Midbrain (tissue), 1 donor: ENCODE data around the gene TMEM44.
"Not testable (repeated sequence)": the region's sequence is repeated elsewhere in the genome, so short reads cannot be mapped to it uniquely, and the experiment has no call there.

Source experiments
- DNase-seq: peaks from one replicate; lab custom pipeline; 2025; lab: John Stamatoyannopoulos, UW

TMEM44 gene

DNA sequence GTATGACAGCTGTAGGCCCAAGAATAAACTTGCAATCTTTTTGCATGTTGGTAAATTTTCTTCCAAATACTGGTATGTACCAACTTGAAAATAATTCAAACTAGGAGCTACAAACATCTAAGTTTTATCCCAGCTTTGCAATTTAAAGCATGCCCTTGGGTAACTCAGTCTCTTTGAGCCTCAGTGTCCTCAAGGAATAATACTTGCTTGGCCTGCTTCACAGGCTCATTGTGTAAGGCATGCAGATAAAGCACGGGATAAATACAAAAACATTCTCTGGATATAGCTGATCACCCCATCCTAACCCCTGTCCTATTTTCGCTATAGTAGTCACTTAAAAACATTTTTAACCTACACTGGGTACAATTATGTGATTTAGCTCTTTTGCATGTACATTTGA is 9.6 kb upstream of the TMEM44 start:
- no peak for DNase-seq

DNA sequence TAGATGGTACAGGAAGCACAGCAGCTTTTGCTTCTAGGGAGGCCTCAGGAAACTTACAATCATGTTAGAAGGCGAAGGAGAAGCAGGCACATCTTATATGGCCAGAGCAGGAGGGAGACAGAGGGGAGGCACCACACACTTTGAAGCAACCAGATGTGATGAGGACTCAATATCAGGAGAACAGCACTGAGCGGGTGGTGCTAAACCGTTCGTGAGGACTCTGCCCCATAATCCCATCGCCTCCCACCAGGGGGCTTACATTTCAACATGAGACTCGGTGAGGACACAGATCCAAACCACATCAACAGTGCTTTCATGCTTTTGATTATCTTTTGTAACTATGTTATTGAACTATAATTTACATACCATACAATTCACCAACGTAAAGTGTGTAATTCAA is 7.6 kb upstream of the TMEM44 start:
- DNase-seq: no peak

DNA sequence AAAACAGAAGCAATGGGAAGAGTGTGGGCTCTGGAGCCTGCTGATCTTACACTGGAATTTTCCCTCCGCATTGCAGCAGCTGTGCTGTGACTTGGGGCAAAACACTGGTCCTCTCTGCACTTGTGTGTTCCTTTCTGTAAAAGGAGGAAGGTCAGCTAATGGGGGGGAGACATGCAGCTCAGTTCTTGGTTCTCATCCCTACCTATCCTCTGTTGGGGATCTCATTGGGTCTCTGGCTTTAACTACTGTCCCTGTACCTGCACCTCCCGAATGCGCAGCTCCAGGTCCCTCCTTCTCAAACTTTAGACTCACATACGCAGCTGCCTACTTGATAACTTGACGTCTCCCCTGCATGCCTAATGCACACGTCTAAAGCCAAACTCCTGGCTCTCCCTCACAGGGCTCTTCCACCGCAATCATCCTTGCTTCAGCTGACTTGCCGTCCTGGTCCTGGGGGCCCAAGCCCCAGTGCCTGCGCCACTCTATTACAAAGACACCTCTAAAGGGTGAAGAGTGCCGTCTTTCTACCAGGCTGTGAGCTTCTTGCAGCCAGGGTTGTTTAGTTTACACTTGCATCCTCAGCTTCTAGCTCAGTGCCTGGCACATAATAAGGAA is 5.9 kb upstream of the TMEM44 start:
- no peak for DNase-seq

DNA sequence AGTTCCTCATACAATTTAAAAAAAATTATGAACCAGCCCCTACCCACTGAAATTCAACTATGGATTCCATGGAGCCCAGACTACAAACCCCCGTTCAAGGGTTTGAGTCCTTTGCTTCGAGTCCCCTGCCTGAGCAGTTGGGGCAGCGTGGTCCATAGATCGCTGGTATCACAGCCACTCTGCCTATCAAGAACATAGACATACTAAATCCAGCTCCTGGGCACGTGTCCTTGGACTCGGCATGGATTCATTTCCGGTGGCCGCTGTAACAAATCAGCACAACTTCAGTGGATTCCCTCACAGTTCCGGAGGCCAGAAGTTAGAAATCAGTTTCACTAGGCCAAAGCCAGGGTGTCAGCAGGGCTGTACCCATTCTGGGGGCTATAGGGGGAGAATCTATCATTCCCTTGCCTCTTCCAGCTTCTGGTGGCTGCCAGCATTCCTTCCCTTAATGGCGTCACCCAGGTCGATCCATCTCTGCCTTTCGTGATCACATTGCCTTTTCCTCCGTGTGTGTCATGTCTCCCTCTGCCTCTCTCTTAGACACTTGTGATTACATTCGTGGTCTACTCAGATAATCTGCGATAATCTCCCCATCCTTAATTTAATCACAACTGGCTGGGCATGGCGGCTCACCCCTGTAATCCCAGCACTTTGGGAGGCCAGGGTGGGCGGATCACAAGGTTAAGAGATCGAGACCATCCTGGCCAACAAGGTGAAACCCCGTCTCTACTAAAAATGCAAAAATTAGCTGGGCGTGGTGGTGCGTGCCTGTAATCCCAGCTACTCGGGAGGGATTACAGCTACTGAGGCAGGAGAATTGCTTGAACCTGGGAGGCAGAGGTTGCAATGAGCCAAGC is 4.6 kb upstream of the TMEM44 start:
- DNase-seq: no peak

DNA sequence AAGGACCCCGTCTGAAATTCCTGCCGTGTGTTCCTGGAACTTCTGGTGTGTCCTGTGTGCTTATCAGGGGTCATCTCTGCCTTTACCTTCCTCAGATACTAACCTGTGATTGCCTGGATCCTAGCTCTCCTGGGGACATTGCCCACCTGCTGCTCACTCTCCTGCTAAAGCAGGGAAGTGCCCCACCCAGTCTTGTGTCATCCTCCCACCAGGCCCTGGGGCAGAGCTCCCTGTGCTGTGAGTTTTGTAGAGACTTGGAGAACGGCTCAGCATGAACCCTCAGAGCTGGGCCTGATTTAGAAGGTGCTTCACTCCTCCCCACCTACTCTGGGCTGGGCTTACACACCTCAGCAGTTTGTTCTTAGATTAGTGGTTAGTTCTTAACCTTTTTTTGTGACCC is 3.8 kb upstream of the TMEM44 start:
- DNase-seq: no peak

DNA sequence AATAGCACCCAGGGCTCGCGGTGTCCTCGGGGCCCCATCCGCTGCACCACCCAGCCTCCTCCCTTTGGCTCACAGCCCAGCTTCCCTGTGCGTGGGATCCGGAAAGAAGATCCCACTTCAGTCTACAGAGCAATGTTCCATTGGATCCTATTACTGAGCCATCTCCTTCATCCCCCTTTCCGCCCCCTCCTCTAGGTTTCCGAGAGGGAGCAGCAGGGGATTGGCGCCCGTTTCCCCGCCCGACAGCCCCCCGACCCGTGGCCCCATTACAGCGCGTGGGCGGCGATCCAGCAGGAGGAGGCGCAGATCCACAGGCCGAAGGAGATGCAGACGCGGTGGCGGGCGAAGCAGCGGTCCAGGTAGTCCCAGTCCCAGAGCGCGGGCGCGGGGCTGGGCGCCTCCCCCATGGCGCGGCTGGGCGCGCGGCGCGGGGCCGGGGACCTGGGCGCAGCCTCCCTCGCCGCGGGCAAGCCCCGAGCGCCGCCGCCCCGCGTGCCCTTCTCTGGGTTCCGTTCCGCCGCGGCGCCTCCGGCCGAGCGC is 340 bp downstream of the TMEM44 start:
- DNase-seq: no peak

DNA sequence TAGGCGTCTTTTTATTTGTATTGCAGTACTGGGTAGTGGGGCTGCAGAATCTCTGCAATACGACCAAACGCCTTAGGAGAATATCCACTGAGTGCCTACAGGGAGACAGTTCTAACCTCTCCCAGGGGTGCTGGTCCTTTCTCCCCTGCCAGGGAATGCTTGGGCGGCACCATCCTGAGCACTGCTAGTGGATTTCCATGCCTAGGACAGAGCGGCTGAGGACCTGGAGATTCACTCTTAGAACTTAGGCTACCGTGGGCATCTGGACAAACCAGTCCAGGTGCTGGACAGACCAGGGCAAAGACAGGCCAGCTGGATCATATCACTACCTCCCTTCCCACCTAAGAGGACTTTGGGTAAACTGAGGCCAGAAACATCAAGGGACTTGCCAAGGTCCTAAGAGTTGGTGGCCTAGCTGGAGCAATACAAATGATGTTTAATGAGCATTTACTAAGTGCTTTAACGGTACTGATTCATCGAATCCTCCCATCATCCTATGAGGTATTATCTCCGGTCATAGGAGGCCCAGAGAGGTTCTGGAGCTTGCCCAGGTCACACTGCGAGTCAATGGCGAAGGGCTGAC is 902 bp downstream of the TMEM44 start:
- DNase-seq: no peak

DNA sequence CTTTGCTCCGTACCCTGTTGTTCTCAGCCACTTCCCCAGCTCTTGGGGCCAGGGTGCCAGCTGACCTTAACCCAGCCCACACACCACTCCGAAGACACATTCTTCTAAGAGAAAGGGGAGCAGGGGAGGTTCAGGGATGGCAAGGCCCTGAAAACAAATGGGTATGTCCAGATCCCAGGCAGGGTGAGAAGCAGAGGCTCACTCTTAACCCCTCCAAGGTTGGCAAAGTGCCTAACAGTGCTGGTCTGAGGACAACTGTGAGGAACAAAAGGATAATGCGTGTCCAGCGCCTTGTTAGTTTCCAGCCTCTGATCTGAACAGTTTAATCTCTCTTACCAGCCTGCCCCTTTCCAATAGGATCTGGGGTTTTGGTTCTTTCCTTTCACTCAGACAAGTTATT is 1.5 kb downstream of the TMEM44 start:
- DNase-seq: no peak

DNA sequence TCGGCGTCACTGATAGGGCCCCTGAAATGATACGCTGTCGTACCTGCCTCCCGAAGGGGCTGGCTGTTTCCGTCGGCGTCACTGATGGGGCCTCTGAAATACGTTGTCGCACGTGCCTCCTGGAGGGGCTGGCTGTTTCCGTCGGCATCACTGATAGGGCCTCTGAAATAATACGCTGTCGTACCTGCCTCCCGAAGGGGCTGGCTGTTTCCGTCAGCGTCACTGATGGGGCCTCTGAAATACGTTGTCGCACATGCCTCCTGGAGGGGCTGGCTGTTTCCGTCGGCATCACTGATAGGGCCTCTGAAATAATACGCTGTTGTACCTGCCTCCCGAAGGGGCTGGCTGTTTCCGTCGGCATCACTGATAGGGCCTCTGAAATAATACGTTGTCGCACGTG is 2.5 kb downstream of the TMEM44 start:
- not testable (repeated sequence) for DNase-seq

DNA sequence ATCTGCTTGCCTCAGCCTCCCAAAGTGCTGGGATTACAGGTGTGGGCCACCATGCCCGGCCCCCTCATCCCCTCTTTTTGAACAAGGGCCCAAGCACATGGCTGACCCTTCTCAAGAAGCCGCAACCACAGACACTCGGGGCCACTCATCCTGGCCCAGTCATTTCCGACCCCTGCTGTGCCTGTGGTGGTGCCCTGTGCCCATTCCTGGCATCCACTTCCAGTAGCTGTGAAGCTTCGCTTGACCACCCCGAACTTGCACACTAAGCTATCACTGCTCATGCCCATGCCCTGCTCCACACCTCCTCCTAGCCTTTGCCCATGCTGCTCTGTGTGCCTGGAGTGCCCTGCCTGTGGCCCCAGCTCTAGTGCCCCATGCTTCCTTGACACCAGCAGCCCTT is 8.3 kb downstream of the TMEM44 start:
- no peak for DNase-seq

DNA sequence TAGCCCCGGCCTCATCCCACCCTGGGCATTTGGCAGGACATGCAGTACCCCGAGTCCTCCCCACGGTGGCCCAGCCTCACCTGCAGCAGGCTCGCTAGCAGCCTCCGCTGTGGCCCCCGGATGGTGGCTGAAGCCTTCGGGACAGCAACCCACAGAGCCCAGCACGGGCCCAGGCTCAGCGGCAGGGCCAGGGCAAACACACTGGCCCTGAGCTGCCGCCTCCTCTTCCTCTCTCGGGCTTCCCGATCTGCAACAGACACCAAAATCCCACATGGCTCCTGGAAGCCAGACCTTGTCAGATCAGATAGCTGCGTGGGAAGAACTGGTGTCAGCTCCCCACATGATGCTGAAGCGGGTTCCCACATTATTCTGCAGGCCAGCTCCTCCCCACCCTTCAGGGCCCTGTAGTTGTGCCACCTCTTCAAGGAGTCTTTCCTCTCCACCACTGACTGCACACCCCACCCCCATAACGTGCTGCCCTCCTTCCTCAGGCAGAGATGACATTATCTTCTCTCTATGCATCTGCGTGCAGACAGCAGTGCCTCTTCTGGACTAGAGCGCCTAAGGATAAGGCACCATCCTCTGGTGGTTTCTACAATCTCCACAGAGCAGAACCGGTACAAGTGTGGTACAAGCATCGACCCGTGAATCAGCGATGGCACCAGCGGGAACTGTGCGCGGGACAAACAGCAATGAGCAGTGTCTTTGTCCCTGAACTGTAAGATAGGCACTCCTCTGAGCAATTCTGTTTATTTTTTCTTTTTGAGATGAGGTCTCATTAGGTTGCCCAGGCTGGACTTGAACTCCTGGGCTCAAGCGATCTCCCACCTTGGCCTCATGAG is 9.5 kb downstream of the TMEM44 start:
- no peak for DNase-seq

DNA sequence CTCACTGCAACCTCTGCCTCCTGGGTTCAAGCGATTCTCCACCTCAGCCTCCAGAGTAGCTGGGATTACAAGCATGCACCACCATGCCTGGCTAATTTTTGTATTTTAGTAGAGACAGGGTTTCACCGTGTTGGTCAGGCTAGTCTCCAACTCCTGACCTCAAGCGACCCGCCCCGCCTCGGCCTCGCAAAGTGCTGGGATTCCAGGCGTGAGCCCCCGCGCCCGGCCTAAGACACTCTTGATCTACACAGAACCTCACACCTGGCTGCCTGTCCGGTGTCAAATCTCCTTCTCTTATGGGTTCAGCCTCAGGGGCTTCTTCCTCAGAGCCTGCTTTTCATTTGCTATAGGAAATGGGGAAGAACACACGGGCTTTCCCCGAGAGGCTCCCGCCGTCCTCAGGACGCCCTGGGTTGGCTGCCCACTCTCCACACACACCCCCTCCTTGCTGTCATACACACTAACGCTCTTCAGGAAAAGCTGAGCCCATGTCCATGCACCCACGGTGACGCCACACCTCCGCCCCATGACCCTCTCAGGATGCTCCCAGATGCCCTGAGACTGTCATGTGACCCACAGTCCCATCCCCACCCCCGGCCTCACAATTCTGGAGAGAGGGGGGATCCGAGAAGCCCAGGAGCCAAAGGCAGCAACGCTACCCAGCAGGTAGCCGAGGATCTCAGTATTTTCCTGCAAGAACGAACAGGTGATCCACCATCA is 10.4 kb downstream of the TMEM44 start:
- DNase-seq: no peak

DNA sequence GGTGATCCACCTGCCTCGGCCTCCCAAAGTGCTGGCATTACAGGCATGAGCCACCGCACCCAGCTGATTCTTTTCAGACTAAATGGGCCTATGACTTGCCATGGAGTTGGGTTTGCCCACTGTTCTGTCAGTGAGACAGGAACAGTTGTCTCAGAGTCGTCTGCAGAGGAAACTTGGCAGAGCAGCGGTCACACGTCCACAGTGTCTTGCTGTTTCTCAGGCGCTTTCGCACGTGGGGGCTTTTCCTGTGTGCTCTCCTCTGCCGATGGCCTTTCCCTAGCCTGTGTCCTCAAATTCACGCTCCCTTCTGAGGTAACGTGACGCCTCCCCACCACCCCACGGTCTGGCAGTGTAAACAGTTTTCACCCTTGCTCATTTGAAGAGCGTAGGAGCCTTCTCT is 11.3 kb downstream of the TMEM44 start:
- no peak for DNase-seq

DNA sequence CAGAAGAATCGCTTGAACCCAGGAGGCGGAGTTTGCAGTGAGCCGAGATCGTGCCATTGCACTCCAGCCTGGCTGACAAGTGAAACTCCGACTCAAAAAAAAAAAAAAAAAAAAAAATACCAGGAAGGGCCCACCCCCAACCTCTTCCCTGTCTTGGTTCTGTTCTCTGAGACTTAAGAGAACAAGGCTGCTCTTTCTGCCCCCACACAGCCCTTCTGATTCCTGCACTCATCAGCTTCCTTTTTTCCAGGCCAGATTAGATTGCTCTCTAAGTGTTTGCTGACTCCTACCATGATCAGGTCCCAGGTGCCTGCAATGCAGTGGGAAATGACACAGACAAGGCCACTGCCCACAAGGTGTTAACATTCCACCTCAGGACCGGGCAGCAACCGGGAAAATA is 13.0 kb downstream of the TMEM44 start:
- no peak for DNase-seq

DNA sequence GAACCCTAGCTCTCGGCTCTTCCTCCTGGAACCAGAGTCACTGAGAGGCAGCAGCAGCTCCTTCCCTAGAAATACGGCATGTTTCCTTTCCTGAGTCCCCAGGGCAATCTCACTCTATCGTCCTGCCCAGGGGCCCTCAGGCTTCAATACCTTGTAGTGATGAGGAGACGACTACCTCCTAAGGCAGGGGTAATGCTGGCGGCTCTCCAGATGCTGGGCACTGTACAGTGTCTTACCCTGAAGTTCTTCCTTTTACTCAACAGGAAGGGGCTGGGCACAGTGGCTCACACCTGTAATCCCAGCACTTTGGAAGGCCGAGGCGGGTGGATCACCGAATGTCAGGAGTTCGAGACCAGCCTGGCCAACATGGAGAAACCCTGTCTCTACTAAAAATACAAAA is 13.5 kb downstream of the TMEM44 start:
- no peak for DNase-seq

DNA sequence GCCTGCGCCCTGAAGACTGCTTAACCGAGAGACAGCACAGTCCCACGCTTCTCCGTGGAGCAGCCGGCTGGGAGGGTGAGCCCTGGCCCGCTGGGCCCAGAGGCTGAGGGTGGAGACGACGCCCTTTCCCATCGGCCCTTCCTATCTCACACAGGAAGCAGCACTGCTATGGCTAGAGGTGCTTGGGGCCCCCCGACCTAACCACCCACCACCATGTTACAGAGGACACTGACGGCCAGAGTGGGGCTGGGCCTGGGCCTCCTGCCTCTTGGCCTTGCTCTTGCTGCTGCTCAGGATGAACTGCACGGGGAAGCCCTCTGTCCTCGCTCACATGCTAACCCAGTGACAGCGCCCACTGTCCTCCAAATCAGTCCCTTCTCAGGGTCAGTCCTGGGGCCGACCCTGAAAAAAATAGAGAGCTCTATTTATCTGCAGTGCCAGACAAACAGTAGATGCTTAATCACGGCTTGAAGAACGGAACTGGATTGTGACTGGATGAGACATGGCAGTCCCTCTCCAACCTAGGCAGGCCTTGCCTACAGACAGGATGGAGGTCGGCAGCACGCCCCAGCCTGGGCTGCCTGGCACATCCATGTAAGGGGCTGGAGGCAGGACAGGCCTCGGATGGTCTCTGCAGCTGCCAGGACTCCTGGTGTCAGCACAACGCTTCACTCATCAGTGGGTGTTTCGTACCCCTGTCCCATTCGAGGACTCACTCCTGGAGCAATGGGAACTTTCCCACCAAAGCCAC is 14.2 kb downstream of the TMEM44 start:
- DNase-seq: no peak

DNA sequence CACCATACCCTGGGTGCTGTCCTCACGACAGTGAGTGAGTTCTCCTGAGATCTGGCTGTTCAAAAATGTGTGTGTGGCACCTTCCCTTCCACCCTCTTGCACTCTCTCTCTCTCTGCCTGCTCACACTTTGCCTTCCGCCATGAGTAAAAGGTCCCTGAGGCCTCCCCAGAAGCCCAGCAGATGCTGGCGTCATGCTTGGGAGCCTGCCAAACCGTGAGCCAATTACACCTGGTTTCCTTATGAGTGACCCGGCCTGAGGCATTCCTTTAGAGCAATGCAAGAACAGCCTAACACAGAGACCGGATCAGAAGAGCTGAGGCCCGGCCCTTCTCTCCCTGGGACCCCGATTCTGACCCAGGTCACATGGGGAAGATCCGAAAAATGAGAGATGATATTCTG is 15.4 kb downstream of the TMEM44 start:
- no peak for DNase-seq

DNA sequence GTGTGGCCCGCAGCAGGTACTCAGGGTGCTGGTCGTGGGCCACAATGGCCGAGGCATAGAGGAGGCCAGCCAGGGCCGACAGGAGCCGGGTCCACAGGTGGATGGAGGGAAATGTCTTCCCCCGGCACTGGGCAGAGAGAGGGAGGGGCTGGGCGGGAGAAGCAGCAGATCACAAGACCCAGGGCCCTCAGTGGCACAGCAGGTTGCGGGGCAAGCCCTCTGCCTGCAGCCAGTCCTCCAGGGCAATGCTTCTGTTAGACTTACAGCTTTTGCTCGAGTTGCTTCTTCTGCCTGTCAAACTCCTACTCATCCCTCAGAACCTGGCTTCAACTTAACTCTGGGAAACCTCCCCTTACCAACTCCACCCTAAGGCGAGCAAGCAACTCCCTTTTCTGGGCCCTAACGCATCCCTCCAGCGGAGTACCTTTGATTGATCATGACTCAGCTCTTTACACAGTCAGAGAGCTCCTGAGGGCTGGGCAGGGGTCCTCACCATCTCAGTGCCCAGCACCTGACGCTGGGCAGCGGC is 16.0 kb downstream of the TMEM44 start:
- no peak for DNase-seq

DNA sequence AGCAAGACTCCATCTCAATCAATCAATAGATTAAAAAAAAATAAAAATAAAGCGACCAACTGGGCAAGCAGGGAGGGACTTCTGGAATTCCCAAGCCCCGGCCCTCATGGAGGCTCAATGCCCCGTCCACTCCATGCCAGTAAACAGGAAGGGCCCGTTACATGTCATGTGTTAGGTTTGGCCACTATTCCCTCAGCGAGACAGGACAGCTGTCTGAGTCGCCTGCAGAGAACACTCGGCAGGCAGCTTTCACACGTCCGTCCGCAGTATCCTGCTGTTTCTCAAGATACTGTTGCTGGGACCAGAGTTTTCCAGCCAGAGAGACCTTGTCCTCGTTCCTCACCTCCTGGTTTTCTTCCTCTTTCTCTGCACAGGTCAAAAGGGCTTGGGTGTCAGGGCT is 18.0 kb downstream of the TMEM44 start:
- DNase-seq: no peak

DNA sequence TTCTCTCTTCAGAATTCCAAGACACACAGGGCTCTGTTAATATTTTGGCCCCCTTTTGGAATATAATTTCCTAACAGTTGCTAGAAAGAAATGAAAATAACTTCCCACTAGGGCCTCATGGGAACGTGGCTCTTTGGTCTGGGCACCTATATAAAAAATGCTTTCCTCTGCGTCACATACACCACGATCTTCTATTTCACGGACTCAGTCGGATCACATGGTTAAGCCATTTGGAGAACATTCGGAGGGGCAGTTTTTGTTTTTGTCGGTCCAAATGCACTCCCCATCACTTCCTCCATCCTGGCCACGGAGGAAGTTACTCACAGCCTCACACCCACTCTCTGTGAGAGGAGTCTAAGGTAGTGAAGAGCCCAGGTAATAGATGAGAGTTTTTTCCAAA is 21.0 kb downstream of the TMEM44 start:
- DNase-seq: no peak

DNA sequence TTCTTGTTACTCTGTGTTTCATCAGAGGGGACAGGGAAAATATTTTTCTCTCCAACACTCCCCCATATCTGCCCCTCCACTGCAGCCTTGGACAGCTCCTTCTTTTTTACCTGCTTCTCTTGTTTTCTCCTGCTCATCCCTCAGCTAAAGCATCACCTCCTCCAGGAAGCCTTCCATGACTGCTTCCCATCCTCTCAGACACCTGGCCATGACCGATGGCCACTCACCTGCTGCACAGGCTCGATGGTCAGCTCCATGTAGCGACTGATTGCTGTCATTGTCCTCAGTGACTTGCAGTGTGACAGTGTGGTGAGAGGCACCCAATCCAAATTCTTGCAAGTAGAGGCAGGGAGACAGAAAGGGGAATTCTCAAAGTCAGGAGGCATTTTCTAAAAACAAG is 22.5 kb downstream of the TMEM44 start:
- DNase-seq: no peak
